Effector memory CD8-positive, alpha-beta T cell (primary cell): Measurements from ENCODE around the gene PPFIBP1.
A peak's percentile ranks its signal among the peaks of the same experiment; 100 is the strongest.
"Not testable (repeated sequence)": the region's sequence is repeated elsewhere in the genome, so short reads cannot be mapped to it uniquely, and the experiment has no call there.

Experiments used
- ATAC-seq: fragments of 150-1000 bp; cut with Tn5 transposase; replicated peaks from 2 replicates; pipeline ENCODE4 v1.10.0; 2021; ENCODE audit warnings: mild to moderate bottlenecking, moderate library complexity
- DNase-seq, 3 experiments: peaks; one replicate each; pipeline ENCODE4 v3.0.0; 2021
- H3K27ac Mint-ChIP-seq, 2 donors: one replicate each; pipeline ENCODE4 v1.8.0; 2022; ENCODE audit warnings: mild to moderate bottlenecking in 2 of 2, mixed read lengths in 2 of 2, moderate library complexity in 2 of 2
- H3K27me3 Mint-ChIP-seq, 2 donors: one replicate each; pipeline ENCODE4 v1.8.0; 2022; ENCODE audit warnings: mixed read lengths in 2 of 2
- H3K36me3 Mint-ChIP-seq: one replicate; pipeline ENCODE4 v1.8.0; 2022; ENCODE audit warnings: mild to moderate bottlenecking, moderate library complexity, mixed read lengths; ENCODE audit not compliant: insufficient read depth
- H3K4me1 Mint-ChIP-seq, 2 donors: one replicate each; pipeline ENCODE4 v1.8.0; 2022; ENCODE audit warnings: low read depth in 2 of 2, mixed read lengths in 2 of 2
- H3K4me3 Mint-ChIP-seq, 2 donors: one replicate each; pipeline ENCODE4 v1.8.0; 2022; ENCODE audit warnings: mild to moderate bottlenecking in 2 of 2, mixed read lengths in 2 of 2, moderate library complexity in 2 of 2
- H3K9me3 Mint-ChIP-seq, 2 donors: one replicate each; pipeline ENCODE4 v1.8.0; 2022; ENCODE audit warnings: mixed read lengths in 2 of 2

The PPFIBP1 gene

GRCh38 chr12:27645671-27646070 lies 121.7 kb downstream of the PPFIBP1 start:
- no peaks in the 10 kb centered on the region for H3K9me3 Mint-ChIP-seq
- peaks cover 0 to 6% of the 10 kb centered on the region in 2 donors for H3K27me3 Mint-ChIP-seq
- H3K36me3 Mint-ChIP-seq, result no peaks in the 10 kb centered on the region
- H3K4me1 Mint-ChIP-seq, result no peaks in the 10 kb centered on the region
- no peak overlapping the region for H3K27ac Mint-ChIP-seq
- DNase-seq, result no peak
- no peak for ATAC-seq
- H3K4me3 Mint-ChIP-seq, result no peak overlapping the region

- Mint-ChIP-seq H3K9me3 (no peaks in the 10 kb centered on the region), H3K4me3 (no peak overlapping the region), H3K4me1 (no peaks in the 10 kb centered on the region), H3K27ac (no peak overlapping the region), H3K36me3 (no peaks in the 10 kb centered on the region), H3K27me3 (peaks cover 0 to 6% of the 10 kb centered on the region in 2 donors)
- ATAC-seq (no peak), DNase-seq (no peak)
These were observed 122.1 kb downstream of the PPFIBP1 start for GRCh38 chr12:27646149-27646548.

GRCh38 chr12:27650011-27650410 lies 126.0 kb downstream of the PPFIBP1 start:
- Mint-ChIP-seq H3K9me3 (no peaks in the 10 kb centered on the region), H3K27ac (no peak overlapping the region), H3K36me3 (no peaks in the 10 kb centered on the region), H3K27me3 (peaks cover 0 to 5% of the 10 kb centered on the region in 2 donors), H3K4me3 (no peak overlapping the region), H3K4me1 (peaks cover 0 to 3% of the 10 kb centered on the region in 2 donors)
- ATAC-seq (no peak), DNase-seq (no peak)

- no peaks in the 10 kb centered on the region for H3K9me3 Mint-ChIP-seq
- H3K36me3 Mint-ChIP-seq, result no peaks in the 10 kb centered on the region
- no peak overlapping the region for H3K4me3 Mint-ChIP-seq
- ATAC-seq (no peak), DNase-seq (no peak)
- no peak overlapping the region for H3K27ac Mint-ChIP-seq
- H3K4me1 Mint-ChIP-seq, result peaks cover 0 to 3% of the 10 kb centered on the region in 2 donors
- peaks cover 0 to 5% of the 10 kb centered on the region in 2 donors for H3K27me3 Mint-ChIP-seq
These were observed 127.2 kb downstream of the PPFIBP1 start for GRCh38 chr12:27651201-27651600.

- Mint-ChIP-seq H3K9me3 (no peaks in the 10 kb centered on the region), H3K36me3 (no peaks in the 10 kb centered on the region), H3K27me3 (peaks cover 0 to 5% of the 10 kb centered on the region in 2 donors), H3K27ac (no peak overlapping the region), H3K4me1 (peaks cover 0 to 3% of the 10 kb centered on the region in 2 donors), H3K4me3 (no peak overlapping the region)
- DNase-seq (peak; percentile 20 to 34 (median 33)), ATAC-seq (no peak)
These were observed 128.3 kb downstream of the PPFIBP1 start for GRCh38 chr12:27652174-27652763.

- peaks cover 0 to 5% of the 10 kb centered on the region in 2 donors for H3K27me3 Mint-ChIP-seq
- H3K9me3 Mint-ChIP-seq, result no peaks in the 10 kb centered on the region
- no peak overlapping the region for H3K4me3 Mint-ChIP-seq
- no peaks in the 10 kb centered on the region for H3K36me3 Mint-ChIP-seq
- ATAC-seq (no peak), DNase-seq (no peak)
- H3K4me1 Mint-ChIP-seq, result peaks cover 0 to 3% of the 10 kb centered on the region in 2 donors
- H3K27ac Mint-ChIP-seq, result no peak overlapping the region
These were observed 129.7 kb downstream of the PPFIBP1 start for GRCh38 chr12:27653661-27654060.

GRCh38 chr12:27655476-27655875 lies 131.5 kb downstream of the PPFIBP1 start:
- H3K9me3 Mint-ChIP-seq, ATAC-seq, H3K4me1 Mint-ChIP-seq, H3K27me3 Mint-ChIP-seq, H3K27ac Mint-ChIP-seq, DNase-seq, H3K36me3 Mint-ChIP-seq, H3K4me3 Mint-ChIP-seq: not testable (repeated sequence)

GRCh38 chr12:27657296-27657695 lies 133.3 kb downstream of the PPFIBP1 start:
- H3K9me3 Mint-ChIP-seq, result no peaks in the 10 kb centered on the region
- no peaks in the 10 kb centered on the region for H3K36me3 Mint-ChIP-seq
- no peak for DNase-seq
- peaks cover 0 to 6% of the 10 kb centered on the region in 2 donors for H3K27me3 Mint-ChIP-seq
- no peak for ATAC-seq
- no peak overlapping the region for H3K27ac Mint-ChIP-seq
- H3K4me3 Mint-ChIP-seq, result no peak overlapping the region
- H3K4me1 Mint-ChIP-seq, result peaks cover 0 to 3% of the 10 kb centered on the region in 2 donors

GRCh38 chr12:27665704-27666103 lies 141.7 kb downstream of the PPFIBP1 start:
- Mint-ChIP-seq H3K4me1 (no peaks in the 10 kb centered on the region), H3K4me3 (no peak overlapping the region), H3K36me3 (no peaks in the 10 kb centered on the region), H3K27ac (no peak overlapping the region), H3K9me3 (no peaks in the 10 kb centered on the region), H3K27me3 (peaks cover 0 to 28% of the 10 kb centered on the region in 2 donors)
- DNase-seq (no peak), ATAC-seq (no peak)

GRCh38 chr12:27666510-27666909 lies 142.5 kb downstream of the PPFIBP1 start:
- DNase-seq (no peak), ATAC-seq (no peak)
- no peaks in the 10 kb centered on the region for H3K36me3 Mint-ChIP-seq
- H3K4me1 Mint-ChIP-seq, result no peaks in the 10 kb centered on the region
- peaks cover 0 to 32% of the 10 kb centered on the region in 2 donors for H3K27me3 Mint-ChIP-seq
- no peak overlapping the region for H3K27ac Mint-ChIP-seq
- no peak overlapping the region for H3K4me3 Mint-ChIP-seq
- no peaks in the 10 kb centered on the region for H3K9me3 Mint-ChIP-seq

GRCh38 chr12:27667540-27667939 lies 143.5 kb downstream of the PPFIBP1 start:
- no peak overlapping the region for H3K4me3 Mint-ChIP-seq

GRCh38 chr12:27672051-27672450 lies 148.0 kb downstream of the PPFIBP1 start:
- H3K9me3 Mint-ChIP-seq, result no peaks in the 10 kb centered on the region
- H3K4me3 Mint-ChIP-seq, result no peak overlapping the region
- no peak for DNase-seq
- H3K27ac Mint-ChIP-seq, result no peak overlapping the region
- H3K27me3 Mint-ChIP-seq, result peaks cover 6 to 12% of the 10 kb centered on the region in 2 donors
- ATAC-seq, result no peak
- H3K36me3 Mint-ChIP-seq, result no peaks in the 10 kb centered on the region
- H3K4me1 Mint-ChIP-seq, result no peaks in the 10 kb centered on the region

More at GRCh38 chr12:27667540-27667939, 143.5 kb downstream of the PPFIBP1 start:
- Mint-ChIP-seq H3K36me3 (no peaks in the 10 kb centered on the region), H3K27me3 (peaks cover 0 to 30% of the 10 kb centered on the region in 2 donors), H3K27ac (no peak overlapping the region), H3K9me3 (no peaks in the 10 kb centered on the region), H3K4me1 (no peaks in the 10 kb centered on the region)
- DNase-seq (no peak), ATAC-seq (no peak)

GRCh38 chr12:27672643-27673042 lies 148.6 kb downstream of the PPFIBP1 start:
- DNase-seq (no peak), ATAC-seq (no peak)
- Mint-ChIP-seq H3K4me3 (no peak overlapping the region), H3K27ac (no peak overlapping the region), H3K36me3 (no peaks in the 10 kb centered on the region), H3K27me3 (peaks cover 9 to 12% of the 10 kb centered on the region in 2 donors), H3K9me3 (no peaks in the 10 kb centered on the region), H3K4me1 (no peaks in the 10 kb centered on the region)

- Mint-ChIP-seq H3K9me3 (no peaks in the 10 kb centered on the region), H3K36me3 (no peaks in the 10 kb centered on the region), H3K4me1 (no peaks in the 10 kb centered on the region), H3K4me3 (no peak overlapping the region), H3K27ac (no peak overlapping the region), H3K27me3 (peaks cover 9 to 12% of the 10 kb centered on the region in 2 donors)
- ATAC-seq (no peak), DNase-seq (no peak)
These were observed 149.2 kb downstream of the PPFIBP1 start for GRCh38 chr12:27673101-27673718.
